ENCODE results near the gene DCBLD2. TPM values are rescaled to one million over a fixed set of nuclear protein-coding genes. Genes with fewer than 3 reads are reported as not detected.

Gene DCBLD2
- total RNA-seq, 1 donor, result 370 TPM

GRCh38 chr3:98787181-98787580 lies 114.3 kb downstream of the DCBLD2 start:
- no peak for TF ChIP-seq CTCF (IDR thresholded peaks at IDR 0.05; ENCODE audit: insufficient read depth, low read length)
- DNase-seq (ENCODE audit: low read depth), result no peak
- no peak overlapping the region for H3K4me3 ChIP-seq (ENCODE audit: low read depth, low read length)

GRCh38 chr3:98786364-98787006 lies 115.0 kb downstream of the DCBLD2 start:
- peak; percentile 54 for DNase-seq (ENCODE audit: low read depth)
- TF ChIP-seq CTCF (IDR thresholded peaks at IDR 0.05; ENCODE audit: insufficient read depth, low read length), result no peak
- no peak overlapping the region for H3K4me3 ChIP-seq (ENCODE audit: low read depth, low read length)

- DNase-seq (ENCODE audit: low read depth), result peak; percentile 96
- no peak for TF ChIP-seq CTCF (IDR thresholded peaks at IDR 0.05; ENCODE audit: insufficient read depth, low read length)
- no peak overlapping the region for H3K4me3 ChIP-seq (ENCODE audit: low read depth, low read length)
These were observed 116.6 kb downstream of the DCBLD2 start for GRCh38 chr3:98784666-98785600.

- DNase-seq (ENCODE audit: low read depth), result peak; percentile 61
- H3K4me3 ChIP-seq (ENCODE audit: low read depth, low read length), result no peak overlapping the region
- TF ChIP-seq CTCF (IDR thresholded peaks at IDR 0.05; ENCODE audit: insufficient read depth, low read length), result no peak
These were observed 117.5 kb downstream of the DCBLD2 start for GRCh38 chr3:98784042-98784441.

GRCh38 chr3:98782824-98783500 lies 118.5 kb downstream of the DCBLD2 start:
- H3K4me3 ChIP-seq (ENCODE audit: low read depth, low read length), result no peak overlapping the region
- no peak for DNase-seq (ENCODE audit: low read depth)
- no peak for TF ChIP-seq CTCF (IDR thresholded peaks at IDR 0.05; ENCODE audit: insufficient read depth, low read length)

- no peak for TF ChIP-seq CTCF (IDR thresholded peaks at IDR 0.05; ENCODE audit: insufficient read depth, low read length)
- H3K4me3 ChIP-seq (ENCODE audit: low read depth, low read length), result no peak overlapping the region
- peak; percentile 35 for DNase-seq (ENCODE audit: low read depth)
These were observed 121.2 kb downstream of the DCBLD2 start for GRCh38 chr3:98780343-98780742.

Data from fibroblast of the aortic adventitia (primary cell).